Measurements from ENCODE around the gene CSH2. TPM values are rescaled to one million over a fixed set of nuclear protein-coding genes. Genes with fewer than 3 reads are reported as not detected.
"Not testable (repeated sequence)": the region's sequence is repeated elsewhere in the genome, so short reads cannot be mapped to it uniquely, and the experiment has no call there.

Gene CSH2
- not detected in 2 replicates for total RNA-seq

GRCh38 chr17:63873577-63873976 lies at the start of gene CSH2:
CSH2 (minus strand) TSS chr17:63873677; CDS start chr17:63873614, 63 bp downstream.
- DNase-seq (ENCODE audit: low read depth); H3K27me3 ChIP-seq (ENCODE audit: control insufficient read depth, insufficient read depth, low read length); H3K36me3 ChIP-seq (ENCODE audit: control insufficient read depth, insufficient read depth, low read length); H3K4me3 ChIP-seq (ENCODE audit: low read depth, low read length): not testable (repeated sequence)

- H3K27me3 ChIP-seq (ENCODE audit: control insufficient read depth, insufficient read depth, low read length) = peaks cover 10% of the 10 kb centered on the region
- DNase-seq (ENCODE audit: low read depth); H3K4me3 ChIP-seq (ENCODE audit: low read depth, low read length); H3K36me3 ChIP-seq (ENCODE audit: control insufficient read depth, insufficient read depth, low read length): not testable (repeated sequence)
Observed at GRCh38 chr17:63922402-63922801, 48.9 kb upstream of the CSH2 start.

- peaks cover 10% of the 10 kb centered on the region for H3K27me3 ChIP-seq (ENCODE audit: control insufficient read depth, insufficient read depth, low read length)
- H3K36me3 ChIP-seq (ENCODE audit: control insufficient read depth, insufficient read depth, low read length); DNase-seq (ENCODE audit: low read depth); H3K4me3 ChIP-seq (ENCODE audit: low read depth, low read length): not testable (repeated sequence)
Observed at GRCh38 chr17:63920779-63921178, 47.3 kb upstream of the CSH2 start.

- not testable (repeated sequence) for DNase-seq (ENCODE audit: low read depth); H3K4me3 ChIP-seq (ENCODE audit: low read depth, low read length); H3K36me3 ChIP-seq (ENCODE audit: control insufficient read depth, insufficient read depth, low read length)
- peaks cover 10% of the 10 kb centered on the region for H3K27me3 ChIP-seq (ENCODE audit: control insufficient read depth, insufficient read depth, low read length)
Observed at GRCh38 chr17:63920050-63920449, 46.6 kb upstream of the CSH2 start.

- peak; percentile 94 for TF ChIP-seq CTCF (IDR thresholded peaks at IDR 0.05; ENCODE audit: insufficient read depth, low read length, poor library complexity, severe bottlenecking)
- H3K27me3 ChIP-seq (ENCODE audit: control insufficient read depth, insufficient read depth, low read length) = peaks cover 10% of the 10 kb centered on the region
- H3K4me3 ChIP-seq (ENCODE audit: low read depth, low read length) = no peak overlapping the region
- H3K36me3 ChIP-seq (ENCODE audit: control insufficient read depth, insufficient read depth, low read length) = no peaks in the 10 kb centered on the region
- DNase-seq (ENCODE audit: low read depth) = peak; percentile 7
Observed at GRCh38 chr17:63919311-63919723, 45.8 kb upstream of the CSH2 start.

- not testable (repeated sequence) for H3K4me3 ChIP-seq (ENCODE audit: low read depth, low read length); DNase-seq (ENCODE audit: low read depth); H3K36me3 ChIP-seq (ENCODE audit: control insufficient read depth, insufficient read depth, low read length)
- peaks cover 10% of the 10 kb centered on the region for H3K27me3 ChIP-seq (ENCODE audit: control insufficient read depth, insufficient read depth, low read length)
Observed at GRCh38 chr17:63918789-63919305, 45.4 kb upstream of the CSH2 start, which contains the start of gene GH1. GH1 (minus strand) TSS chr17:63918839; CDS start chr17:63918776, 63 bp downstream.

GRCh38 chr17:63918305-63918704 lies 44.8 kb upstream of the CSH2 start:
- TF ChIP-seq CTCF (IDR thresholded peaks at IDR 0.05; ENCODE audit: insufficient read depth, low read length, poor library complexity, severe bottlenecking) = no peak
- Histone ChIP-seq H3K4me3 (ENCODE audit: low read depth, low read length) (no peak overlapping the region), H3K36me3 (ENCODE audit: control insufficient read depth, insufficient read depth, low read length) (no peaks in the 10 kb centered on the region), H3K27me3 (ENCODE audit: control insufficient read depth, insufficient read depth, low read length) (peaks cover 10% of the 10 kb centered on the region)
- DNase-seq (ENCODE audit: low read depth) = no peak

GRCh38 chr17:63917646-63918045 lies 44.2 kb upstream of the CSH2 start:
- H3K4me3 ChIP-seq (ENCODE audit: low read depth, low read length) = no peak overlapping the region
- no peaks in the 10 kb centered on the region for H3K36me3 ChIP-seq (ENCODE audit: control insufficient read depth, insufficient read depth, low read length)
- H3K27me3 ChIP-seq (ENCODE audit: control insufficient read depth, insufficient read depth, low read length) = peaks cover 10% of the 10 kb centered on the region
- no peak for DNase-seq (ENCODE audit: low read depth)
- no peak for TF ChIP-seq CTCF (IDR thresholded peaks at IDR 0.05; ENCODE audit: insufficient read depth, low read length, poor library complexity, severe bottlenecking)

- H3K4me3 ChIP-seq (ENCODE audit: low read depth, low read length); DNase-seq (ENCODE audit: low read depth): not testable (repeated sequence)
- peaks cover 10% of the 10 kb centered on the region for H3K27me3 ChIP-seq (ENCODE audit: control insufficient read depth, insufficient read depth, low read length)
Observed at GRCh38 chr17:63917206-63917605, 43.7 kb upstream of the CSH2 start.

More at GRCh38 chr17:63917206-63917605, 43.7 kb upstream of the CSH2 start:
- H3K36me3 ChIP-seq (ENCODE audit: control insufficient read depth, insufficient read depth, low read length) = not testable (repeated sequence)

Data from kidney epithelial cell (primary cell).